ENCODE data around the gene APOA4. TPM values are rescaled to one million over a fixed set of nuclear protein-coding genes. Genes with fewer than 3 reads are reported as not detected.

APOA4 gene
- total and polyA plus RNA-seq, 2 donors (not counting 3 experiments of a cell fraction or from before 2014, with no cell fraction given), result not detected

GRCh38 chr11:116835791-116836631 lies 12.9 kb upstream of the APOA4 start:
- Histone ChIP-seq H3K36me3 (ENCODE audit: control insufficient read depth in 2 of 2, extremely low read depth in 1 of 2, insufficient read depth in 2 of 2, low read length in 2 of 2) (no peaks in the 10 kb centered on the region), H3K27ac (ENCODE audit: insufficient read depth, low read depth, low read length) (no peak overlapping the region), H3K9ac (replicated peaks; ENCODE audit: extremely low read depth, insufficient read depth, low read length) (no peak overlapping the region), H3K4me1 (ENCODE audit: control insufficient read depth, extremely low read depth, insufficient read depth, low read length) (peaks cover 6% of the 10 kb centered on the region), H4K20me1 (replicated peaks; ENCODE audit: control insufficient read depth, extremely low read depth, insufficient read depth, low read length) (no peaks in the 10 kb centered on the region), H3K79me2 (ENCODE audit: control insufficient read depth, insufficient read depth, low read length) (no peaks in the 10 kb centered on the region), H2AFZ (ENCODE audit: low read depth, low read length) (peak overlapping the region; percentile 69), H3K9me1 (replicated peaks; ENCODE audit: control insufficient read depth, extremely low read depth, insufficient read depth, low read length) (no peaks in the 10 kb centered on the region), H3K4me2 (ENCODE audit: insufficient read depth, low read length) (peak overlapping the region; percentile 40), H3K4me3 (replicated peaks in 1 of 3; ENCODE audit: insufficient read depth in 1 of 3, low read depth in 1 of 3, low read length in 3 of 3) (peak overlapping the region; percentile 1 to 32 (median 15)), H3K9me3 (replicated peaks; ENCODE audit: control insufficient read depth, insufficient read depth, low read length) (no peaks in the 10 kb centered on the region), H3K27me3 (ENCODE audit: control insufficient read depth in 2 of 2, insufficient read depth in 2 of 2, low read length in 2 of 2) (no peaks in the 10 kb centered on the region)
- no TSS peak for BruUV-seq (replicated peaks)
- TF ChIP-seq CTCF (IDR thresholded peaks at IDR 0.05; ENCODE audit: extremely low read depth in 1 of 2, insufficient read depth in 1 of 2, low read depth in 1 of 2, low read length in 2 of 2), result peak; percentile 56 to 81
- TF ChIP-seq FOS (IDR thresholded peaks at IDR 0.05; ENCODE audit: borderline replicate concordance, insufficient read depth, low read length), result no peak
- TF ChIP-seq POLR2AphosphoS5 (IDR thresholded peaks at IDR 0.05; ENCODE audit: insufficient read depth, low read depth, low read length), result peak; percentile 68
- peak; percentile 37 for TF ChIP-seq MAX (IDR thresholded peaks at IDR 0.05; ENCODE audit: insufficient read depth, insufficient read length)
- TF ChIP-seq EZH2 (IDR thresholded peaks at IDR 0.05; ENCODE audit: borderline replicate concordance, low read depth, low read length, severe bottlenecking), result no peak
- no peak for TF ChIP-seq GATA2 (IDR thresholded peaks at IDR 0.05; ENCODE audit: insufficient read depth, insufficient read length, low read depth, low read length)
- TF ChIP-seq JUN (IDR thresholded peaks at IDR 0.05; ENCODE audit: borderline replicate concordance, insufficient read depth, insufficient read length, low read depth), result no peak
- no peak for TF ChIP-seq MYC (IDR thresholded peaks at IDR 0.05; ENCODE audit: low read depth, low read length)
- no peak for TF ChIP-seq POLR2A (IDR thresholded peaks at IDR 0.05; ENCODE audit: low read depth, low read length)
- dilution Hi-C loops (cut with MboI; ENCODE audit: extremely low pct_ligation_motif_present, low sequenced_read_pairs) (no loop called here), intact Hi-C loops (cut with micrococcal nuclease) (loop anchor here (1.0 to 5.0 kb wide), 3 partner anchors 45 to 270 kb away; partner anchors contain the start of gene APOA5)
- DNase-seq (ENCODE audit: low read depth, low spot score) (peak; percentile 94), FAIRE-seq (peak; percentile 91)
- POLR2A ChIA-PET, result interaction anchor here (0.5 to 1.2 kb wide), 2 partner anchors 46 to 162 kb away, joined by 4 read pairs; no protein-coding TSS in a partner anchor
- CTCF ChIA-PET, result interaction anchor here (0.5 to 5.0 kb wide), 33 partner anchors 10 to 391 kb away, joined by 3 to 272 read pairs (median 5); partner anchors contain the start of genes APOA4, APOA5, BUD13 and PAFAH1B2
